GM23338 (cell line): ENCODE measurements around the gene KLK2. TPM values are rescaled to one million over a fixed set of nuclear protein-coding genes. Genes with fewer than 3 reads are reported as not detected.

Source experiments
- ATAC-seq: fragments of 200-7000 bp; cut with Tn5 transposase; 3 replicates; pipeline ENCODE4 v1.9.1; 2020
- DNase-seq: peaks from one replicate; pipeline ENCODE4 v3.0.0-alpha.2; 2015; ENCODE audit warnings: low spot score
- H2AFZ ChIP-seq: fragments of 200-600 bp; sonication (generic); 2 replicates; pipeline ENCODE4 v1.8.0; 2016; ENCODE audit warnings: antibody characterized with exemption, mild to moderate bottlenecking, moderate library complexity
- H3F3A ChIP-seq: fragments of 200-600 bp; sonication (generic); replicated peaks from 2 replicates; pipeline ENCODE4 v1.8.0; 2017; ENCODE audit warnings: antibody characterized with exemption, mixed run types, low read depth
- H3K27ac ChIP-seq: fragments of 200-600 bp; sonication (generic); 2 replicates; pipeline ENCODE4 v1.6.1; 2016; ENCODE audit warnings: low read depth
- H3K27me3 ChIP-seq: fragments of 200-600 bp; sonication (generic); 2 replicates; pipeline ENCODE4 v1.8.0; 2016; ENCODE audit warnings: mild to moderate bottlenecking, mixed run types, moderate library complexity; ENCODE audit not compliant: insufficient read depth
- H3K36me3 ChIP-seq: fragments of 200-600 bp; sonication (generic); 2 replicates; pipeline ENCODE4 v1.8.0; 2016; ENCODE audit warnings: mild to moderate bottlenecking; ENCODE audit not compliant: insufficient read depth
- H3K4me1 ChIP-seq: fragments of 200-600 bp; sonication (generic); 2 replicates; pipeline ENCODE4 v1.8.0; 2016; ENCODE audit warnings: mild to moderate bottlenecking, moderate library complexity; ENCODE audit not compliant: insufficient read depth
- H3K4me2 ChIP-seq: fragments of 200-600 bp; sonication (generic); 2 replicates; pipeline ENCODE4 v1.7.1; 2017; ENCODE audit warnings: mixed run types
- H3K4me3 ChIP-seq: fragments of 200-600 bp; sonication (generic); 2 replicates; pipeline ENCODE4 v1.6.1; 2016; ENCODE audit warnings: mixed run types
- H3K79me2 ChIP-seq: fragments of 200-600 bp; sonication (generic); replicated peaks from 2 replicates; pipeline ENCODE4 v1.8.0; 2017; ENCODE audit warnings: mild to moderate bottlenecking; ENCODE audit not compliant: insufficient read depth
- H3K9me2 ChIP-seq: fragments of 200-600 bp; sonication (generic); 2 replicates; pipeline ENCODE4 v1.8.0; 2017; ENCODE audit not compliant: insufficient read depth
- H4K20me1 ChIP-seq: fragments of 200-600 bp; sonication (generic); replicated peaks from 2 replicates; pipeline ENCODE4 v1.8.0; 2017; ENCODE audit warnings: mild to moderate bottlenecking; ENCODE audit not compliant: insufficient read depth
- H3K27ac Mint-ChIP-seq: 2 replicates; pipeline ENCODE4 v1.8.0; 2020; ENCODE audit warnings: inconsistent platforms, mild to moderate bottlenecking, moderate library complexity, mixed read lengths
- H3K27me3 Mint-ChIP-seq: 3 replicates; pipeline ENCODE4 v1.8.0; 2022; ENCODE audit warnings: low read depth, mild to moderate bottlenecking, moderate library complexity, mixed read lengths, inconsistent platforms; ENCODE audit not compliant: insufficient read depth, poor library complexity
- H3K36me3 Mint-ChIP-seq: 3 replicates; pipeline ENCODE4 v1.8.0; 2021; ENCODE audit warnings: low read depth, mild to moderate bottlenecking, inconsistent platforms, moderate library complexity, mixed read lengths
- H3K4me1 Mint-ChIP-seq: 3 replicates; pipeline ENCODE4 v1.8.0; 2020; ENCODE audit warnings: mild to moderate bottlenecking, inconsistent platforms, mixed read lengths
- H3K4me3 Mint-ChIP-seq: 3 replicates; pipeline ENCODE4 v1.8.0; 2021; ENCODE audit warnings: moderate library complexity, mild to moderate bottlenecking, inconsistent platforms, mixed read lengths
- H3K9me3 Mint-ChIP-seq: 3 replicates; pipeline ENCODE4 v1.8.0; 2020; ENCODE audit warnings: moderate library complexity, mild to moderate bottlenecking, inconsistent platforms, mixed read lengths
- CREB1 ChIP-seq: fragments of 250-450 bp; sonication (Bioruptor Pico); IDR thresholded peaks from 2 replicates; pipeline ENCODE4 v1.5.0; 2020; ENCODE audit warnings: low read depth, mild to moderate bottlenecking, moderate library complexity
- CTCF ChIP-seq, 2 experiments: fragments of 200-600 bp in 1 of 2; sonication (generic) in 1 of 2; conservative IDR thresholded peaks; 2 replicates each; pipeline versions ENCODE4 v1.5.1 to v1.6.1; 2016 to 2017; ENCODE audit warnings: antibody characterized with exemption in 2 of 2, low read depth in 2 of 2, mild to moderate bottlenecking in 2 of 2, moderate library complexity in 1 of 2
- ETS1 ChIP-seq: IDR thresholded peaks from 2 replicates; pipeline ENCODE4 v1.6.1; 2016; ENCODE audit warnings: antibody characterized with exemption
- EZH2 ChIP-seq: fragments of 200-600 bp; sonication (generic); IDR thresholded peaks from one replicate; pipeline ENCODE4 v1.8.0; 2017; ENCODE audit warnings: antibody characterized with exemption, mild to moderate bottlenecking, low read depth; ENCODE audit not compliant: unreplicated experiment
- EZH2phosphoT487 ChIP-seq: fragments of 200-600 bp; sonication (generic); IDR thresholded peaks from one replicate; pipeline ENCODE4 v1.8.1; 2018; ENCODE audit warnings: antibody characterized with exemption; ENCODE audit not compliant: unreplicated experiment
- JUNB ChIP-seq: IDR thresholded peaks from one replicate; pipeline ENCODE4 v1.6.1; 2016; ENCODE audit warnings: antibody characterized with exemption; ENCODE audit not compliant: unreplicated experiment
- NANOG ChIP-seq: IDR thresholded peaks from 2 replicates; pipeline ENCODE4 v1.6.1; 2016; ENCODE audit warnings: antibody characterized with exemption, borderline replicate concordance
- POLR2AphosphoS5 ChIP-seq: IDR thresholded peaks from 2 replicates; pipeline ENCODE4 v1.6.1; 2016; ENCODE audit warnings: antibody characterized with exemption, low read depth
- REST ChIP-seq: IDR thresholded peaks from one replicate; pipeline ENCODE4 v1.6.1; 2018; ENCODE audit warnings: antibody characterized with exemption; ENCODE audit not compliant: unreplicated experiment
- STAT1 ChIP-seq: IDR thresholded peaks from one replicate; pipeline ENCODE4 v1.6.1; 2016; ENCODE audit warnings: antibody characterized with exemption; ENCODE audit not compliant: unreplicated experiment
- ZNF114 ChIP-seq: fragments of 250-450 bp; sonication (Bioruptor Pico); IDR thresholded peaks from 2 replicates; pipeline ENCODE4 v1.5.0; 2020; ENCODE audit warnings: mild to moderate bottlenecking, moderate library complexity
- ZNF331 ChIP-seq: fragments of 250-450 bp; sonication (Bioruptor Pico); IDR thresholded peaks from 2 replicates; pipeline ENCODE4 v1.5.0; 2020; ENCODE audit warnings: low read depth, mild to moderate bottlenecking, moderate library complexity
- ZNF462 ChIP-seq: fragments of 250-450 bp; sonication (Bioruptor Pico); IDR thresholded peaks from 2 replicates; pipeline ENCODE4 v1.5.0; 2020; ENCODE audit warnings: mild to moderate bottlenecking, moderate library complexity
- polyA plus RNA-seq: library from polyadenylated mRNA; unstranded; fragments of >200 nt; fragmentation: Nextera tagmentation; extraction: Ambion mirVana; gene quantifications from 2 replicates; pipeline ENCODE4 v1.2.1, GENCODE V29; 2016
- total RNA-seq: library from RNA; depleted of rRNA; stranded (reverse); fragments of >200 nt; shearing (Covaris generic); gene quantifications from 2 replicates; pipeline ENCODE4 v1.2.3, GENCODE V29; 2014

The KLK2 gene
- total and polyA plus RNA-seq, 2 experiments from 2014 or later = 0.18 to 0.69 TPM

- no peak overlapping the region for H3K27ac ChIP-seq
- no peaks in the 10 kb centered on the region for H3K27me3 ChIP-seq
- 0 out of 2 replicates have a peak, but pooled peaks cover 5% of the 10 kb centered on the region for H3K9me2 ChIP-seq
- H4K20me1 ChIP-seq = no peaks in the 10 kb centered on the region
- H3K9me3 Mint-ChIP-seq = peaks cover 87% of the 10 kb centered on the region
- H3F3A ChIP-seq = no peaks in the 10 kb centered on the region
- peaks cover 8% of the 10 kb centered on the region for H3K27me3 Mint-ChIP-seq
- no peaks in the 10 kb centered on the region for H3K4me1 ChIP-seq
- H3K36me3 ChIP-seq = no peaks in the 10 kb centered on the region
- H2AFZ ChIP-seq = no peak overlapping the region
- no peak for DNase-seq
- TF ChIP-seq REST (no peak), ZNF331 (no peak), ZNF114 (CRISPR knock-in tag) (no peak), ETS1 (no peak), NANOG (no peak), STAT1 (no peak), EZH2phosphoT487 (no peak), JUNB (no peak), CTCF (conservative IDR thresholded peaks at IDR 0.05; ENCODE audit: low read depth in 2 of 2) (no peak), POLR2AphosphoS5 (no peak), EZH2 (no peak), CREB1 (CRISPR knock-in tag) (no peak), ZNF462 (CRISPR knock-in tag) (no peak)
- H3K27ac Mint-ChIP-seq = no peak overlapping the region
- no peaks in the 10 kb centered on the region for H3K4me1 Mint-ChIP-seq
- H3K4me3 ChIP-seq = no peak overlapping the region
- H3K4me2 ChIP-seq = no peak overlapping the region
- no peak for ATAC-seq
- H3K4me3 Mint-ChIP-seq = no peak overlapping the region
- H3K36me3 Mint-ChIP-seq = peaks cover 34% of the 10 kb centered on the region
- H3K79me2 ChIP-seq = no peaks in the 10 kb centered on the region
Observed at GRCh38 chr19:50851620-50852019, 21.6 kb upstream of the KLK2 start.
